Measurements from ENCODE around the gene MCU.

DNA sequence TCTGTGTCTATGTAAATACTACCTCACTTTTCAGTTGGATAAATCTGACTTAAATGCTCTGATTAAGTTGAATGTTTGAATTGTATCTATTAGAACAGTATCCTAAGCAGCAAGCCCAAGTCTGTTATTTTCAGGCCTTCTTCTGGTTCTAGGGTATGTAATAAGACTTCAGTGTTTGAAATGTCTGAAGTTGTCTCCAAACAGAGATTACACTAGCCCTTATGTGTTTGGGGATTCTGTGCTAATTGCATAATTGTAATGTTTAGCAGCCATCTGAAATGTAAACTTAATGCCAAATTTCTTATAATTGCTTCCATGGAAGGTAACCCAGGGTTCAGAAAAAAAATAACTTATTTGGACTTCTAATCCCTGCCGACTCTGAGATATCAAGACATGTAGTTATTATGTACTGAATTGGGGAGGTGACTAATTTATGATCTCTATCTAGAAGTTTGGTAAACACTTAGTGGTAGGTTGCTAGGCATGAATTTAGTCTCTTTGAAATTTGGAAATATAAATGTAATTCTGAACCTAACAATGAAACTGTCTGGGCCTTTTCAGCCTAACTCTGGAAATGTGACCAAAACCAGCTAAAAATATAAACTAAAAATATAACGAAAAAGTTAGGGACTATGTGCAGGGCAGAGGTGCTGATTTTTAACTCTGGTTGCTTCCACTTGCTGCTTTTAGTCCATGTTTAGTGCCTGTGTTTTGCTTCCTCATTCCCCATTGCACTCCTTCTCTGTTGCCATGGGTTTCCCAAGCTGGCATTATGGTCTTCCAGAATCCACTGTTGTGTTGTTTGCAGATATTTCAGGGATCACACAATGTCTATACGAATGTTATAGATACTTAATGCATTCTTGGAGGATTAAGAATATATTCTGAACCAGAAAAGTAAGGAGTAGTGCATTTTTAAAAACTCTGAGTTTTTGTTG, 54.8 kb downstream of the MCU start:
- TF ChIP-seq, protein P1, sequence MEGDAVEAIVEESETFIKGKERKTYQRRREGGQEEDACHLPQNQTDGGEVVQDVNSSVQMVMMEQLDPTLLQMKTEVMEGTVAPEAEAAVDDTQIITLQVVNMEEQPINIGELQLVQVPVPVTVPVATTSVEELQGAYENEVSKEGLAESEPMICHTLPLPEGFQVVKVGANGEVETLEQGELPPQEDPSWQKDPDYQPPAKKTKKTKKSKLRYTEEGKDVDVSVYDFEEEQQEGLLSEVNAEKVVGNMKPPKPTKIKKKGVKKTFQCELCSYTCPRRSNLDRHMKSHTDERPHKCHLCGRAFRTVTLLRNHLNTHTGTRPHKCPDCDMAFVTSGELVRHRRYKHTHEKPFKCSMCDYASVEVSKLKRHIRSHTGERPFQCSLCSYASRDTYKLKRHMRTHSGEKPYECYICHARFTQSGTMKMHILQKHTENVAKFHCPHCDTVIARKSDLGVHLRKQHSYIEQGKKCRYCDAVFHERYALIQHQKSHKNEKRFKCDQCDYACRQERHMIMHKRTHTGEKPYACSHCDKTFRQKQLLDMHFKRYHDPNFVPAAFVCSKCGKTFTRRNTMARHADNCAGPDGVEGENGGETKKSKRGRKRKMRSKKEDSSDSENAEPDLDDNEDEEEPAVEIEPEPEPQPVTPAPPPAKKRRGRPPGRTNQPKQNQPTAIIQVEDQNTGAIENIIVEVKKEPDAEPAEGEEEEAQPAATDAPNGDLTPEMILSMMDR (IDR thresholded peaks at IDR 0.05) = no peak
- no peak for TF ChIP-seq POLR2AphosphoS5 (IDR thresholded peaks at IDR 0.05)
- no peak for TF ChIP-seq POLR2A (IDR thresholded peaks at IDR 0.05; ENCODE audit: low read depth)
- TF ChIP-seq EP300 (IDR thresholded peaks at IDR 0.05) = no peak
